Measurements from ENCODE around the gene KRT40.

The KRT40 gene

DNA sequence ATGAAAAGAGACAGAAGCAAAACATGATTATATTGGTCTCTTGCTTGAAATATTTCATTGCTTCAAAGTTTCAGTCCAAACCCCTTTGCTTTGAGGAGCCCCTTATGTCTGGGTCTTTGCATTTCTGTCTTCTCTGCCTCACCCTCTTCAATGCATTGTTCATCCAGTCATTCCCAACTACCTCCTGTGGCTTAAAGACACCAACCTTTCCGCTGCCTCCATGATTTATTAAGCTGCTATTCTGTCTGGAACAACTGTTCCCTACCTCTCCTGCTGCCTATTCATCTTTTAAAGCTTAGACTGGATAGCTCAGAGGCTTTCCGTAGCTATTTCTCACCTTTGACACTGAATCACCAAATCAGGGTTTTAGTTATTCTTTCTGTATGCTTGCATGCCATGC lies 13.2 kb upstream of the KRT40 start:
- no peak for DNase-seq (ENCODE audit: low read depth in 2 of 2, low spot score in 1 of 2)

DNA sequence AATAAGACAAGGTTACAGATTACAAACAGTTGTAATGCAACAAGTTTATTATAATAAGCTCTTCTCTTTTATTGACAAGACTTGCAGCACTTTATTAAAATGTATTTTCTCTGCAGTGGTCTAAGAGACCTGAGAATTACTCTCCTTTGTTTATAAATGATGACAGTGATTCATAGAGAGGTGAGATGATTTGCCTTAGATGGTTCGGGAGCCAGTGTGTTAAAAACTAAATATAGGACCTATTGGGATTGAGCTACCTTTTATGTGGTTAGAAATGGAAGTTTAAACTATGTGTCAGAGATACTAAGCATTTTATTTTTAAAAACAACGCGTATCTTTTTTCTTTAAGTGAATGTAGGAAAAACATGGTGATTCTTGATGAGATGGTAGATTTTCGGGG lies 12.7 kb upstream of the KRT40 start:
- no peak for DNase-seq (ENCODE audit: low read depth in 2 of 2, low spot score in 1 of 2)

DNA sequence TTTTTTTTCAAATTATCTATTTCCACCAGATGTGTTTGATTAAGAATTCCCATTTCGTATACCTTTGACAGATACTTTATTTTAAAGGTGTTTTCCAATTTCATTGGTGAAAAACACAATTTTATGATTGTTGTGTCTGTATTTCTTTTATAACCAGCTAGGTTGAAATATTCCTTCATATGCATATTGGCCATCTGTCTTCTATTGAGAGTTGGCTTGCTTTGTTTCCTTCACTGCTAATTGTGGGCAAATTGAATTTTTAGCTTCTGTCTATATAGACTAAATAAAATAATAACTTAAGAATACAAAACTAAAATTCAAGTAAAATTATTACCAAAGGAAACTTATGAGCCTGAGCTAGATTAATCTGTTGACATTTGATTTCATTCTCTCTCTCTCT lies 11.0 kb upstream of the KRT40 start:
- DNase-seq (ENCODE audit: low read depth in 2 of 2, low spot score in 1 of 2) = no peak

DNA sequence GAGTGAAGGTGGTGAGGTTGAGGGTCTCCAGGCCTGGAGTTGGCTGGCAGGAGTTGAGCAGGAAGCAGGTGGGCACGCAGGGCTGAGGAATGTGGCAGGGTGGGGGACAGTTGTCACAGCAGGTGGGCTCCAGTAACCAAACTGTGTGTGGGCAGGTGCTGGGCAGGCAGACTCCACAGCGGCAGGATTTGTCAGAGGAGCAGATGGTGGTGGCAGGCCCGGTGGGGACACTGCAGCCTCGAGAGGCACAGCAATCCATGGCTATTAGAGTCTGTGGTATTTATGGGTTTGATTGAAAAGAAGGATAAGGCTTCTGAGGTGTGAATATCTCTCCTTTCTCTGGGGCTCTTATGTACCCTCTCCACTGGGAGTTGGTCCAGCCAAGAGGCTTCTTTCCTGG lies 9.7 kb upstream of the KRT40 start, which contains the start of gene KRTAP3-3:
KRTAP3-3 (minus strand) TSS at position 326 of the 400 bp plus-strand sequence; CDS start at position 259, 67 bp downstream.
- DNase-seq (ENCODE audit: low read depth in 2 of 2, low spot score in 1 of 2) = no peak

DNA sequence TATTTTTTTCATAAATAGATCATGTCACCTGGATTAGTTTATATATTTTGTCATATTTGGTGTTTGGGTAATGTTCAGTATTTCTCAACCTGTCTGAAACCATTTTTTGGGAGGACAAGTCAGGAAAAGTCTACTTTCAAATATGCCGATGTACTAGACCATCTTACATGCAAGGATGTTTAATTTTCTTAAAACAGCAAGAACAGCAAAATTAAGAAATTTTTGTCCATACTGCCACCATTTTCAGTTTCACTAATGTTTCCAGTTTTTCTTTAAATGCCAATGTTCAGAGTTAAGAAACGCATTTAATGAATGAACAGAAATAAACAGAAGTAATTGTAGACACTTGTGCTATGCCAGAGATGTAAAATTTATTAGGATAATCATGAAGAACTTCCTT lies 9.0 kb upstream of the KRT40 start:
- DNase-seq (ENCODE audit: low read depth in 2 of 2, low spot score in 1 of 2) = no peak

DNA sequence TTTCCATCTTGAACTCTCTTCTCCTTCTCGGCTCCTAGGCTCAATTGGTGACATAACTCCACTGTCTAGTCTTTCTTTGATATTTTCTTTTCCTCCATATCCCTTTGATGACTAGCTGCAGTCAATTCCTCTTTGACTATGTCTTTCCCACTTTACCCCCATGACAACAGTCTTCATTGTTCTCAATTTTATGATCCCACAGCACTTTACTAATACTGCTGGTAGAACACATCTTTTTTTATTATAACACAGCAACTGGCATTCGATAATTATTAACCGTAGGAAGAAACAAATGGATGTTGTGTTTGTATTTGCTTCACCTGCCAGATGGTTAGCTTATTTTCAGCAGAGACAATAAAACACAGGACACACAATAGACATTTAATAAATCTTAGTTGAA lies 8.5 kb upstream of the KRT40 start:
- no peak for DNase-seq (ENCODE audit: low read depth in 2 of 2, low spot score in 1 of 2)

DNA sequence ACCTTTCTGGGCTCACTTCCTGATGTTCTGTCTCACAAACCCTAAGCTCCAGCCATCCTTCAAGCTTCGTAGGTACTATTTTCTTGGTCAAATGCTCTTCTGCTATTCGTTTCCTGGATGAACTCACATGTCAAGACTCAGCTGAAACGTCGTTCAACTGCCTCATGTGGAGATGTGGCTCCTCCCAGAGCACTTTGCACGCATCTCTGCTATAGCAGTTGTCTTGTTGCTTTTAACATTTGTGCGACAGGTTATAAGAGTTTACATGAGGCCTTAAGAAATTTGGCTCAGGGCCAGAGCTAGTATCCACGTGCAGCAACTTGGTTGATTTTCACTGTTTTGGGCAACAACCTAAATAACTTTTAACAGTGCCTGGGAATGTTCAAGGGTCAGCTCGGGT lies 2.8 kb upstream of the KRT40 start:
- DNase-seq (ENCODE audit: low read depth in 2 of 2, low spot score in 1 of 2) = no peak

DNA sequence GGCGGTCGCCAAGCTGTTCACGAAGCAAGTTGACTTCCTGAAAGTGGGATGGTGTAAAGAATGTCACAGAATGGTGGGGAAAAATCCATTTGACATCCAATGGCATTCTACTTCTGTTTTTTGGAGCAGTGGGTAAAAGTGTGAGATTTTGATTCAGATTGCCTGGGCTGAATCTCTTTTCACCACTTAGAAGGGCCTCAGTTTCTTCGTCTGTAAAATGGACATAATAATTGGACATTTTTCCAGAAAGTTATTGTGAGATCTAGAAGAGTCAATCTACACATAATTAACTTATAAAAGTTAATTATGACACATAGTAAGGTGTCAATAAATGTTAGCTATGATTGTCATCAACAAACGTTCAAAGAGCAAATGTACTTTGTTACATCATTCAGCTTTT lies 3.0 kb downstream of the KRT40 start:
- no peak for DNase-seq (ENCODE audit: low read depth in 2 of 2, low spot score in 1 of 2)

DNA sequence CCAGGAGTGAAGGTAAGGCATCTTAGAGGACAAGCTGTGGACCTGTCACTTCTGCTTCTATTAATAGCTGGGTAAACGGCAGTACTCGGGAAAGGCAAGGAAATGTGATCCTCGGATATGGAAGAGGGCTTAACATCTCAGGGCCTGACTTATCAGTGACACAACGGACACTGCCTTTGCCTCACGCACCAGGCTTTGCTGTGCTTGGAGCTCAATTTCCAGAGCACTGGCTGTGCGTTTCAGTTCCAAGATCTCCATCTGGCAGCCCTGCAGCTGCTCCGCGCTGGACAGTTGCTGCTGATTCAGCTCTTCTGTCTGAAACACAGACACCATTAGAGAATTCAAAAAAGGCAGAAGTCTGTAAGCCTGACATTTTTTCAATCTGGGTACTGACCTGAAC lies 3.5 kb downstream of the KRT40 start:
- no peak for DNase-seq (ENCODE audit: low read depth in 2 of 2, low spot score in 1 of 2)

DNA sequence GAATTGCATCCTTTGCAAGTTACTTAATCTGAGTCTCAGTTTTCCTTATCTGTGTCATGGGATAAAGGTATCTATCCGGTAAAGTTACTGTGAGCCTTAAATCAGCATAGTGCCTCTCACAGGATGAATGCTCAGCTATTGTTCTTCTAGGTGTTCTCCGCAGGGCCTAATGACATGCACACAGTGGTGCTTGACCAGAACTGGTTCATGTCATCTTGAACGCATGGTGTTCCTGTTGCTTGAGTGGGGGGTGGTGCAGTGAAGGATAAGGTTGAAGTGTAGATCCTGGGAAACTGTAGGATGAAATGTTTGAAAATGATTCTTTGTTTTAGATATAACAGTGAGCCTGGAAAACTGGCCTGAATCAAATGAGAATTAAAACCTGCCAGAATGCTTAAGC lies 4.0 kb downstream of the KRT40 start:
- no peak for DNase-seq (ENCODE audit: low read depth in 2 of 2, low spot score in 1 of 2)

DNA sequence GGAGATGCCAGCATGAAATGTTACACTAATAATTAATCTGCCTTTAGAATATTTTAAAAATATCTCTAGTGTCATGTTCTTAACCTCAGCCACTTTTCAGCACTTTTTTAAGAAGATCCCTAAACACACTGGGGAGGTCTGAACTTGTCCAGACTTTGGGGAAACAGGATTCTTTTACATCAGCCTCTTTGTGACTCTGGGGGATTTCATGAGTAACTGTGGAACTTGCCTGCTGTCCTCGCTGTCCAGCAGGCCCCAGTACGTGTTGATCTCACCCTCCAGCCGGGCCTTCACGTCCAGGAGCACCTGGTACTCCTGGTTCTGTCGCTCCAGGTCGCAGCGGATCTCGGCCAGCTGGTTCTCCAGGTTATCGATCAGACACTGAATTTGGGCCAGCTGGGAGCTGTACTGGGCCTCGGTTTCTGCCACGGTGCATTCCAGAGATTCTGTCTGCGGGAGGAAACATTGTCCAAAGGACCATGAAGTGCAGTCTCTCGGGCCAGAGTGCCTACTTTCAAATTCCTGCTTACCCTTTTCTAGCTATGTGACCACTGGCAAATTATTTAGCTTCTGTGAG lies 5.5 kb downstream of the KRT40 start:
- DNase-seq (ENCODE audit: low read depth in 2 of 2, low spot score in 1 of 2) = no peak

DNA sequence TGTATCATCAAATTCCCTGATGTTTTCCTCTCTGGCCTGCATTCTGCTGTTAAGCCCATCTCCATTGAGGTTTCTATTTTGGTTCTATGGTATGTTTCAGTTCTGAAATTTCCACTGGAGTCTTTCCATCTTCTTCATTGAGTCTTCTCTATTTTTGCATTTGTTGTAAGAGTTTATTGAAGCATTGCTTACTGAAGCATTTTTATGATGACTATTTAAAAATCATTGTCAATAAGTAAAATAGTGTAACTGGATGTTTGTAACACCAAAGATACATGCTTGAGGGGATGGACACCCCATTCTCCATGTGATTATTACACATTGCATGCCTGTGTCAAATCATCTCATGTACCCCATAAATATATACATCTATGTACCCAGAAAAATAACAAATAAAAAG lies 8.6 kb downstream of the KRT40 start:
- no peak for DNase-seq (ENCODE audit: low read depth in 2 of 2, low spot score in 1 of 2)

DNA sequence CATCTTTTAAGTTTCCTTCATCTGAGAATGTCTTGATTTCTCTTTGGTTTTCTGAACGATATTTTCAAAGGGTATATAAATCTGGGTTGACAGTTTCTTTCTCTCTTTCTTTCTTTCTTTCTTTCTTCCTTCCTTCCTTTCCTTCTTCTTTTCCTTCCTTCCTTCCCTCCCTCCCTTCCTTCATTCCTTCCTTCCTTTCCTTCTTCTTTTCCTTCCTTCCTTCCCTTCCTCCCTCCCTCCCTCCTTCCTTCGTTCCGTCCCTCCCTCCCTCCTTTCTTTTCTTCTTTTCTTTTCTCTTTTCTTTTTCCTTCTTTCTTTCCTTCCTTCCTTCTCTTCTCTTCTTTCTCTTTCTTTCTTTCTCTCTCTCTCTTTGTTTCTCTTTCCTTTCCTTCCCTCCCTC lies 9.8 kb downstream of the KRT40 start:
- DNase-seq (ENCODE audit: low read depth in 2 of 2, low spot score in 1 of 2) = no peak

DNA sequence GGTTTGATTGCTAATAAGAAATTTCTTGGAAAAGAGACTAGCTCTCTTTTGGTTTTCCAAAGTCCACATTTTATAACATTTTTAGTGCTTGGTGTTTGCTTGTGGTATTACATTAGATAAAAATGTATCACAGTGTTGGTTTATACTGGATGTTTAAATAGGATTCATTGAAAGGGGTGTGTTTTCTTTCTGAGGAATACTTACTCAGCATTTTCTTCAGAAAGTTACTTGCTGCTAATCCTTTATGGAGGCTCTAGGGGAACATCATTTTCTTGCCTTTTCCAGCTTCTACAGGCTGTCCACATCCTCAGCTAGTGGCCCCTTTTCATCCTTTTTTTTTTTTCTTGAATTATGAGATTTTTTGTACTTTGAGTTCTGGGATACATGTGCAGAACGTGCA lies 16.5 kb downstream of the KRT40 start:
- no peak for DNase-seq (ENCODE audit: low read depth in 2 of 2, low spot score in 1 of 2)

DNA sequence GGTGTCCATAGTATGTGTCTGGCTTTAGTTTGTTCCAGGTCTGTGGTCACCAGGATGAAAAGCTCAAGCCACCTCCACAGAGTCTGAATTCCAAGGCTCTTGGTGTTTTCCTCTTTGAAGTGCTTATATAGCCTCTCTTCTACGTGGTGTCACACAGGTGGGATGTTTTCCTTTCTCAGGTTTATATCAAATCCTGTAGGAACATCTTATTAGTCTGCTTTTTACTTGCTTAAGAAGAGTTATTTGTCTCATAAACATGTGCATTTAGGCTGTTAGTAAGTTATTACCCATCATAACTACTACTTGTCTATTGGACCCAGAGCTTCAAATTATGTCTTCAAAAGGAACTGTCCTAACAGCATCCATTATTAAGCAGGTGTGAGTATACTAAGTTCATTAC lies 17.3 kb downstream of the KRT40 start, which contains the start of gene KRT39:
KRT39 (minus strand) TSS at position 101 of the 400 bp plus-strand sequence; CDS start at position 9, 92 bp downstream.
- no peak for DNase-seq (ENCODE audit: low read depth in 2 of 2, low spot score in 1 of 2)

DNA sequence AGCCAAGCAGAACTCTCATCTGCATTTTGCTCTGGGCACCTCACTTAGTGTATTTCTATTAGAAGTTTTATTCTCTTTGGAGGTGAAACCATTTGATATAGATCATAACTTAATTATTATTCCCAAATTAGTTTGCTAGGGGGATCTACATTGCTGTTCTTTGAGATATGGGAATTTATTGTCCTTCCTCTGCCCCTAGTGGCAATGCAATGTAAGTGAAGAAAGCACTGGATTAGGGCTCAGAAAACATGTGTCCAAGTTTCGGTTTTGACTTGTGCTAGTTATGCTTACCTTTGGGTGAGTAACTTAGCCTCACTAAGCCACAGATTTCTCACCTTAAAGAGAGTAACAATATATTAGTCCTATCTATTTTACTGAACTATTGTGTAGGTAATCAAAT lies 20.3 kb downstream of the KRT40 start:
- DNase-seq (ENCODE audit: low read depth in 2 of 2, low spot score in 1 of 2) = no peak

DNA sequence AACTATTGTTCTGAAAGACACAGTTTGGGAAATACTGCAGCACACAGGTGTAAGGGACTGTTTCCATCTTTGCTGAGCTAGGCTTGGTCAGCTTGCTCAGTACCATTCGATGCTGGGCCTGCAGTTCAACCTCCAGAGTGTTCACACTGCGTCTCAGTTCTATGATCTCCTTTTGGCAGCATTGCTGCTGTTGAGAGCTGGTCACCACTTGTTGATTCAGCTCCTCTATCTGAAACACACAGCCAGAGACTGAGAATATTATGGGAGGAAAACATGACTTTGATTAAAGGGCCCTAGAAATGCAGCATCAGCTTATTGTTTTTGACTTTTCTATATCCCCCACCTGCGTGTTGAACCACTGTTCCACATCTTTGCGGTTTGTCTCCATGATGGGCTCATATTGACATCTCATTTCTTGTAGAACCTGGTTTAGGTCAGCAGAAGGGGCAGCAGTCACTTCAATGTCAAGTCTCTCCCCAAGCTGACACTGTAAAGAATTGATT lies 22.0 kb downstream of the KRT40 start:
- no peak for DNase-seq (ENCODE audit: low read depth in 2 of 2, low spot score in 1 of 2)

DNA sequence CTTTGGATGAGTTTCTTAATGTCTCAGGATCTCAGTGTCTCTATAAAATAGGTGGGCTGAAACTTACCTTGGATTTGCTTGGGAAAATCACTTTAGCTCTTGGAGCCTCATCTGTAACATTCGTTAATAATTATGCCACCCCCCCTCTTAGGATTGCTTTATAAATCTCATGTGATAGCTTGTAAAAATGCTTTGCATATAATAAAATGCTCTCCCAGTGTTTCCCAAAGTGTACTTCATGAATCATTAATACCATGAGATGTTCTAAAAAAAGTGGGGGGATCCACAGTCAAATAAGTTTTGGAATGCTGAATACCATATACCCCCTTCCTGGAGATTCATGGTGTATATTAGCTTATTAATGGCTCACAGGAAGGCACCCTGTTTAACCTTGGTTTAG lies 22.5 kb downstream of the KRT40 start:
- no peak for DNase-seq (ENCODE audit: low read depth in 2 of 2, low spot score in 1 of 2)

DNA sequence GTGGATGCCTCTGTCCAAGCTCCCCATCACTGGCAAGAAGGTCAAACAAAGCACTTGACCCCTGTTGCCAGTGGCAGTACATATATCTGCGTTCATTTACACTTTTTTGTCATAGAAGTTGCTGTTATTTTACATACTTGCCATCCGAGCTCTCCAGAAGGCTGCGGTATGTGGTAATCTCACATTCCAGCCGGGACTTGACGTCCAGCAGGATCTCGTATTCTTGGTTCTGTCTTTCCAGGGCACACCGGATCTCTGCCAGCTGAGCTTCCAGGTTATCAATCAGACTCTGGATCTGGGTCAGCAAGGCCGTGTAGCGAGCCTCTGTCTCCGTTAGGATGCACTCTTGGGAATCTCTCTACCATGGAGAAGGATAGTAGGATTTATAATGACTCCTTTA lies 24.0 kb downstream of the KRT40 start:
- no peak for DNase-seq (ENCODE audit: low read depth in 2 of 2, low spot score in 1 of 2)

DNA sequence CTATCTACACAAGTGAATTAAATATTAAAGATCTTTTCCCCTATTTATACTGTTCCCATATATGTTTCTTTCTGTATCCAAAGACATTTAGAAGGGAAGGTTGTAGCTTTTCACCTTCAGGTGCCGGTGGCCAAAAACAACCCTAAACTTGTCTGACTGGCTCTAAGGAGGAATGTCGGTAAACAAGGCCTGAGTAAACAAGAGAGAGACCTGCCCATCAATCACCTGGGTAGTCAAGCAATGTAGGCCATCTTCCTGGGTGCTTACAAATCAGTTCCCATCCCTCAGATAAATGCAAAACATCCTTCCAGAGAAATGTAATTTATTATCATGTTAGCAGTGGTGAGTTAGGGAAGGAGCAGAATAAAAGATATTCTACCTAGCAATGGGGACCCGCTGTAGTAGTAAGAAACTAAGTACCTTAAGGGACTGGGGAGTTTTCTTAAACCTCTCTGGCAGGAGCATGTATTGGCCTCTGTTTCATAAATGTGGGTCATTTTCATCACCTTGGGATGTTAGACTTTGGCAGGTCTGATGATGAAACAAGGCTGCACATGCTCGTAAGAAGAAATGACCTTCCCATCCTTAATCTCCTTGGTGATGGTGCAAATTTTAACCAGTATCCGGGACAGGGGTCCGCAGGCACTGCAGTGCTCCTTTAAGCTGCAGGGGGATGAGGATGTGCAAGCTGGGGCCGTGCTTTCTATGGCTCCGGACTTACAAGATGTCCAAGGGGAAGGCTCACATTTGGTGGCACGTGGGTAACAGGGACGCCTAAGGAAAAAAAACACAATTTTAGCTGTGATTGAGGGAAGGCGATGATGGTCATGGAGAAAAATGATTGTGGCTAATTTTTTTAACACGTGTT lies 25.8 kb downstream of the KRT40 start:
- no peak for DNase-seq (ENCODE audit: low read depth in 2 of 2, low spot score in 1 of 2)

DNA sequence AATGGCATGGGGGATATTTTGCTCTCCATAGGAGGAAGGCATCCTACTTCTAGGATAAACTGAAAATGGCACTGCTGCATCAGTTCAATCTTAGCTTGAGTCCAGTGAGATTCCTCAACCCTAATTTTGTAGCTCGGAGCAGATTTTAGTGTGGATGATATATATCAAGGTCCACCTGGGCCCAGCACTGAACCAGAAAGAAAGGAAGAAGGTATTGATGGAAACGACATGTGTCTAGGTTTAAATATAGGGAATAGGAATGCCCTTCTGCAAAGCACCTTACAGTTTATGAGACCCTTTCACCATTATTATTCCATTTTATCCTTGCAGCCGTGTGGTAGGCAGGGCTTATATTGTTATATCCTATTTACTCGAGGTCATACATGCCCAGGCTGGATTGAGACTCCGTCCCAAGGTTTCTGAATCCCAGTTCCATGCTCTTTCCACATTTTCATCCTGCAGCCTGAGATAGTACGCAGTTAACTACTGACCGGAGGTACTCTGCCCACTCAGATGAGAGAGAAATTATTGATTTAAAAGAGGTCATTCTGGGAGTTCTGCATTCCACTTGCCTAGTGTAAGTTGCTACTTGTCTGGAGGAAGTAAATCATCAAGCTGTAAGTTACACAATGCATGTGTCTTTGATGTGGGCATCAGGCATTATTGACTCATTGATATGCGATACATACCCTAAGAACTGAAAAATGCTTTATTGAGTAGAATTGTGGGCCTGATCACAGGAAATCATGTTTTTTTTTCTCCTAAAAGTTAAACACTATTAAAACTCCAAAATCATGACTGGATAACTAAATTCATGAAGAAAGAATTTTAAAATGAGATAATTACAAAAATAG lies 27.5 kb downstream of the KRT40 start:
- no peak for DNase-seq (ENCODE audit: low read depth in 2 of 2, low spot score in 1 of 2)

DNA sequence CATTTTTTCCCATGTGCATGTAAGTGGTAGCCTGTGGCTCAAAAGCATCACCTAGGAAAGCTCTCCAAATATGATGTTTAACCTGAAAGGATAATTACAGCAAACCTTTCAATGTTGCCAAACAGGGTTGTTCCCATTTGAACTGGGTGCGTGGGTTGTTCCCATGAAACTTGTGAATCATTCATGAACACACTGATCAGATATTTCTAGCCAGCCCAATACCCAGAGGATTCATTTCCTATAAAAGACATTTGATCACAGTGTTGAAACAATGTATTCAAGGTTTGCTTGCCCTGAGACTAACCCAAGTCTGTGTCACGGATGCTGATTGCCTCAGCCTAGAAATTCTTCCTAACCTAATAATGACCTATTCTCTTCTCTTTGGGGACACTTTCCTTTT lies 30.2 kb downstream of the KRT40 start:
- no peak for DNase-seq (ENCODE audit: low read depth in 2 of 2, low spot score in 1 of 2)
